ENCODE results near the gene CLPSL2.

The CLPSL2 gene

DNA sequence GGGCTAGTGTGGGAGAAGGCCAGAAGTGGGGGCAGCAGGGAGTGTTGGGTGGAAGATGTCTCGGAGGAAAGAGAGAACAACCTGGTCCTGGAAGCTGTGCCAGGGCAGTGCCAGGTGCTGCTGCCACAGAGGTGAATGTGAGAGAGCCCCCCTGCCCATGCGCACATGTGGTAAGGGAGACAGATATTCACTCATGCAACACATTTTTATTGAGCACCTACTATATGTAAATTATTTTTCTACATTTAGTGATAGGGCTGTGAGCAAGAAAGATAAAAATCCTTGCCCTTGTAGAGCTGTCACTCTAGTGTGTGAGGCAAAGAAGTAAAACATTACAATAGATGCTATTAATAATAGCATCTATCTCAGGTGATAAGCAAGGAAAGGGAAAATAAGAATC, 4.9 kb downstream of the CLPSL2 start:
- in situ Hi-C loops (cut with HindIII; ENCODE audit: low pct_unique_long_range_greater_than_20kb, low sequenced_read_pairs): no loop called here
- no peak for TF ChIP-seq JUND (IDR thresholded peaks at IDR 0.05; ENCODE audit: low read depth)
- no peak for DNase-seq (ENCODE audit: low read depth in 1 of 2, low spot score in 1 of 2)

DNA sequence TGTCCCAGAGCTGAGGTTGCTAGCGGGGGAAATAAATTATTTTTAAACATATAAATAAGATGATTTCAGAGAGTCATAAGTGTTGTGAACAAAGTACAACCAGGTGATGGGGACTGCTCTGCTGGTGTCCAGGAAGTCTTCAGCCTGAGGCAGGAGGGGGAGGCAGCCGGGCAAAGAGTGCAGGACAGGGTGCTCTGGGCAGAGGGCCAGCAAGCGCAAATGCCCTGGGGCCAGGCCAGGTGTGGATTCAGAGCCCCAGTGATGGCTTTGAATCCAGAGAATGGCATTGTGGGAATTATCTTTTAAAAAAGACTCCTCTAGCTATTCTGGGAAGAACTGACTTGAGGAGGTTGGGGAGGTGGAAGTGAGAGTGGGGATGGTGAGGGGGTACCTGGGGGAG, 6.0 kb downstream of the CLPSL2 start:
- in situ Hi-C loops (cut with HindIII; ENCODE audit: low pct_unique_long_range_greater_than_20kb, low sequenced_read_pairs): no loop called here
- peak in 1 of 2 experiments; percentile 97 for DNase-seq (ENCODE audit: low read depth in 1 of 2, low spot score in 1 of 2)
- TF ChIP-seq JUND (IDR thresholded peaks at IDR 0.05; ENCODE audit: low read depth): no peak

DNA sequence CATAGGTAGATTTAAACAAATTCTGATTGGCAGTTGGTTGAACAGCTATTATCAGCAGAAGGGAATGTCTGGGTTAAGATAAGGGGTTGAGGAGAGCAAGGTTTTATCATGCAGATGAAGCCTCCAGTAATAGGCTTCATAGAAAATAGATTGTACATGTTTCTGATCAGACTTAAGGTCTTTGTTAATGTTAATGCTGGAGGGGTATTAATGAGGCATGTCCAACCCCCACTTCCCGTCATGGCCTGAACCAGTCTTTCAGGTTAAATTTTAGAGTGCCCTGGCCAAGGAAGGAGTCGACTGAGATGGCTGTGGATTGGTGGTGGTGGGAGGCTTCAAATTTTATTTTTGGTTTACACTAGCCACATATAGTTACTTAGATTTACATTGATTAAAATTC, 7.8 kb downstream of the CLPSL2 start:
- DNase-seq (ENCODE audit: low read depth in 1 of 2, low spot score in 1 of 2): peak in 1 of 2 experiments; percentile 48
- TF ChIP-seq JUND (IDR thresholded peaks at IDR 0.05; ENCODE audit: low read depth): no peak
- in situ Hi-C loops (cut with HindIII; ENCODE audit: low pct_unique_long_range_greater_than_20kb, low sequenced_read_pairs): no loop called here

DNA sequence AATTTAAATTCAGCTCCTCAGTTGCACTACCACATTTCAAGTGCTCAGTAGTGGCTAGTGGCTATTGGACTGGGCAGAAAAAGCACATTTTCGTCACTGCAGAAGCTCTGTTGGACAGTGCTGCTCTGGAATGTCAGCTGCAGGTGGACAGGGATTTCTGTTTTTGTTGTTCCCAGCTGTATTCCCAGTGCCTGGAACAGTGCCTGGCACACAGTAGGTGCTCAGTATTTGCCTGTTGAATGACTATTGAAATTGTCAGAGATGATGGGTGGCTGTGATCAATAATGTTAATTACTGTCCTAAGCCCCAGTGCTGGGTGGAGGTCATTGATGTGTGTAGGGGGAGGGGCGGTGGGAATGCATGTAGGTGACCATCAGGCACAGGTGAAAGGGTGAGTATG, 9.9 kb downstream of the CLPSL2 start:
- in situ Hi-C loops (cut with HindIII; ENCODE audit: low pct_unique_long_range_greater_than_20kb, low sequenced_read_pairs): no loop called here
- no peak for DNase-seq (ENCODE audit: low read depth in 1 of 2, low spot score in 1 of 2)
- TF ChIP-seq JUND (IDR thresholded peaks at IDR 0.05; ENCODE audit: low read depth): no peak

DNA sequence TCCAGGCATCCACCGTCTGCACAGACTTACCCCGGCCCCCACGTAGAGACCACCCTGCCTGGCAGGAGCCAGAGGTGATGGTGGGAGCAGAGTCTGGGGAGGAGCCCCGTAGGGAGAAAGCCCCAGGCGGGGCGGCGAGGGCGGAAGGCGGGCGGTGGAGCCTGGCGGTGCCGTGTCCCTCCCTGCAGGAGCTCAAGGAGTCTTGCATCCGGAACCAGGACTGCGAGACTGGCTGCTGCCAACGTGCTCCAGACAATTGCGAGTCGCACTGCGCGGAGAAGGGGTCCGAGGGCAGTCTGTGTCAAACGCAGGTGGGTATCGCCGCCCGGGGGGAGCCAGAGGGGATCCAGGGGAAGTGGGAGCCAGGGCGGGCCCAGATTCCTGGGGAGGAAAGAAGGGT, 10.4 kb downstream of the CLPSL2 start:
- no peak for TF ChIP-seq JUND (IDR thresholded peaks at IDR 0.05; ENCODE audit: low read depth)
- DNase-seq (ENCODE audit: low read depth in 1 of 2, low spot score in 1 of 2): peak; percentile 54 to 59
- in situ Hi-C loops (cut with HindIII; ENCODE audit: low pct_unique_long_range_greater_than_20kb, low sequenced_read_pairs): no loop called here

DNA sequence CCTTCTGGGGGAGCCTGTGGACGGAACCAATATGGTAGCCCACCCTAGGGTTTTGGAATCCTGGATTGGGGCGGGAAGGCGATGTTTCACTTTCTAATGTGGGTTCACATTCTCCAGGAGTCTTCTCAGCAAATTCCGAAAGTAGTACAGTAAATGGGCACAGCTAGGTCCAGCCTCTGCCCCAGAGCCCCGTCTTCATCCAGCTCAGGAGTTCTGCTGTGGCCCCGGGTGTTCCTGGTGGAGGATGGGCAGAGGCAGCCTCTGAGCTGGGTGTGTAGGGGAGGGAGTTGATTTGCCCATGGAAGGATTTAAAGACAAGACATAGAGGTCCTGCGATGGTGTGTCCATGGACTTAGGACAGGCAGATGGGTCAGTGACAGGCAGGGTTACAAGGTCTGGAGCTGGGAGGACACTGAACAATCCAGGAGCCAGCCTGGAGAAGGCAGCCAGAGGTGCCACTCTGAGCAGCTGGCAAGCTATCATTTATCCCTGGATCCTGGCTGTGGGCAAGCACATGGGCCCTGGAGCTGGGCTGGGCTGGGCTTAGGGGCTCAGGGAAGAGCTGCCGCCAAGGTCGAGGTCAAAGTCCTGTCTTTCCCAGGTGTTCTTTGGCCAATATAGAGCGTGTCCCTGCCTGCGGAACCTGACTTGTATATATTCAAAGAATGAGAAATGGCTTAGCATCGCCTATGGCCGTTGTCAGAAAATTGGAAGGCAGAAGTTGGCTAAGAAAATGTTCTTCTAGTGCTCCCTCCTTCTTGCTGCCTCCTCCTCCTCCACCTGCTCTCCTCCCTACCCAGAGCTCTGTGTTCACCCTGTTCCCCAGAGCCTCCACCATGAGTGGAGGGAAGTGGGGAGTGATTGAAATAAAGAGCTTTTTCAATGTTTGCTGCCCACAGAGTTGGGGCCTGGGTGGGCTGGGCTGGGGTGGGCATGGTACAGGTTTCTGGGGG, 11.1 kb downstream of the CLPSL2 start:
- DNase-seq (ENCODE audit: low read depth in 1 of 2, low spot score in 1 of 2): peak; percentile 47 to 60
- in situ Hi-C loops (cut with HindIII; ENCODE audit: low pct_unique_long_range_greater_than_20kb, low sequenced_read_pairs): no loop called here
- TF ChIP-seq JUND (IDR thresholded peaks at IDR 0.05; ENCODE audit: low read depth): no peak

DNA sequence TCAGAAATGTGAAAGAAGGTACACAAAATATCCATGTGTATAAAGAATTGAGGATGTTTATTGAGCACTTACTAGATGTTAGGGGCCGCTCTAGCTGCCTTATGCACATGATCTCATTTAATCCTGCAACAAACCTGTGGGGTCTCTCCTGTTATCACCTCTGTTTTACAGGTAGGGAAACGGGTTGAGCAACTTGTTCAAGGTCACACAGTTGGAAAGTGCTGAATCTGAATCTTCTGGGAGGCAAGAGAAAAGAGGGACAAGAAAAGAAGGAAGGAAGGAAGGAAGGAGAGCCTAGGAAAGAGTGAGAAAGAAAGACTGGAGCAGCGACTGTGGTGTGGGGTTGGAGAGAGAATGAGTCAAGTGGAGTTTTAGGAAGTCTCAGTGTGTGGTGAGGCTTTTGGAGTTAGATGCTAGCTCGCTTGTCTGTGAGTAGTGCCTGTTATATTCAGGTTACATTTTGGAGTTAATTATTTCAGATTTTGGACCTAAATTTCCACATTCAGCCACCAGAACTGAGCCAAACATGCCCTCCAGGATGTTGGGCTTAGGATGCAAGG, 12.1 kb downstream of the CLPSL2 start:
- DNase-seq (ENCODE audit: low read depth in 1 of 2, low spot score in 1 of 2): no peak
- in situ Hi-C loops (cut with HindIII; ENCODE audit: low pct_unique_long_range_greater_than_20kb, low sequenced_read_pairs): no loop called here
- no peak for TF ChIP-seq JUND (IDR thresholded peaks at IDR 0.05; ENCODE audit: low read depth)

DNA sequence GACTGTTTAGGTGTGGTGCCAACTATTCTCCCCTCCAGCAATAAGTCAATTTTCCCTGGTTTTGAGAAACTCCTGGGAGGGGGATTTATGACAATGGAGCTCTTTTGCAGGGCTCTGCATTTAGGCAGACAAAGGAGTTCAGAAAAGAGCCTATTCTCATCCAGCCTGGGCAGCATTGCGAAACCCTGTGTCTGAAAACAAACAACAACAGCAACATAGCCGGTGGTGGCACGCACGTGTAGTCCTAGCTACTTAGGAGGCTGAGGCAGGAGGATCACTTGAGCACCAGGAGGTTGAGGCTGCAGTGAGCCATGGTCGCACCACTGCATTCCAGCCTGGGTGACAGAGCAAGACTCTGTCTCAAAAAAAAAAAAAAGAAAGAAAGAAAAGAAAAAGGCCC, 14.3 kb downstream of the CLPSL2 start:
- TF ChIP-seq JUND (IDR thresholded peaks at IDR 0.05; ENCODE audit: low read depth): no peak
- no peak for DNase-seq (ENCODE audit: low read depth in 1 of 2, low spot score in 1 of 2)
- in situ Hi-C loops (cut with HindIII; ENCODE audit: low pct_unique_long_range_greater_than_20kb, low sequenced_read_pairs): no loop called here

DNA sequence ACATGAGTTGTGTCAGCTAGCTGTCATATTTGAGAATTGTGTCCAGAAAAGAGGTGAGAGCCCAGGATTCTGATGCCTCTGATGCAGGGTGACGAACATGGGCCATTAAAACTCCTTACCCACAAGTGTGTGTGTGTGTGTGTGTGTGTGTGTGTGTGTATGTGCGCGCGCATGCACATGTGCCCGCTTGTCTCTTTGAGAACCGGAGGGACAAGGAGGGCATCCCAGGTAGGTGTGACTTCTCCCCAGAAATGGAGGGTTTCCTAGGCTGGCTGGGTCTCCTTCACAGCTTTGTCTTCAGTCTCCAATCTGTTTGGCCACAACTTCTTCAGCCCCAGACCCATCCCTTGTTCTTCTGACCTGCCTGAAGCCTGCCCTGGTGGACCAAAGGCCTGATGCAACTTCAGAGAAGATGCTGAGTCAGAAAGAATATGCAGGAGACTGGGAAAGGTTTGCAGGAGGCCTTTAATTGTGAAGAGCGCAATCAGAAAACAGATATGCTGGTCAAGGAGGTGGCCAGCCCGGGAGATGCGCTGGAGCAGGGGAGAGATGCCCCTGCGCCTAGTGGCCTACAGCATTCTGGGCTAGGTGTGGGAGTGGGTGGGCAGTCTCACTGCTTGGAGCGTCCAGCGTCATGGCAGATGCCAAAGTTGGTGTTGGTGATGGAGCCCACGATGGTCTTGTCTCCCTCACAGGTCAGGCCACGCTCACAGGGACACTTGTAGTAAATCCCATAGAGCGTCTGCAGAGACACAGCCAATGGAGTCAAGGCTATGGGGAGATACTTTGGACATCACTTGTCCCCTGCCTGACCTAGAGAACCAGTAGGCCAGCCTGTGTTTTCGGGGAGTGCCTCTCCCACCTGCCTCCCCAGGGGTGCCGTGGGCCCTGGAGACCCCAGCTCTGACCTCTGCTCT, 18.4 kb downstream of the CLPSL2 start:
- in situ Hi-C loops (cut with HindIII; ENCODE audit: low pct_unique_long_range_greater_than_20kb, low sequenced_read_pairs): no loop called here
- no peak for DNase-seq (ENCODE audit: low read depth in 1 of 2, low spot score in 1 of 2)

DNA sequence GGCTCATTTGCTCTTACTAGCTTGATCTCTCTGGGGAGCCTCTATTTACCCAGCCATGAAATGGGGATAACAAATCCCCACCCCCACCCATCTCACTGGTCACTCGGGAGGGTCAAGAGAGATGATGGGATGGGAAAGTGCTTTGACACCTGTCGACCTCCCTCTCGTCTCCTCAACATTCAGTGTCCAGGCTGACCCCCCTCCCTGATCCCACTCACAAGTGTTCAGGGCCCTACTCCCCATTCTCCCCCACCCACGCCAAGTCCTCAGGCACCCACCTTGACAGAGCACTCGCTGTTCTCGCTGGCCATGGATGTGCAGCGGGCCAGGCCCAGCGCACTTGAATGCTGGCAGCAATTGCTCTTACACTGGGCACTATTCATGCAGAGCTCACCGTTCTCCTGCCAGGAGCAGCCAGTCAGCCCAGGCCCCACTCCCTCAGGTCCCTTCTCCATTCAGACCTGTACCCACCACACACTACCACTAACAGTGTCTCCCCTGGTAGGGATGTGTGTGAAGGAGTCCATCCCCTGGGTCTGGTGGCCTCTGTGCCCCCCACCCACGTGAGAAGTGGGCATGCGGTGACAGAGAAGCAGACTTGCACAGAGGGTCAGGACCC, 19.2 kb downstream of the CLPSL2 start:
- no peak for DNase-seq (ENCODE audit: low read depth in 1 of 2, low spot score in 1 of 2)
- in situ Hi-C loops (cut with HindIII; ENCODE audit: low pct_unique_long_range_greater_than_20kb, low sequenced_read_pairs): no loop called here
- no peak for TF ChIP-seq JUND (IDR thresholded peaks at IDR 0.05; ENCODE audit: low read depth)

More for the DNA sequence above, 18.4 kb downstream of the CLPSL2 start:
- TF ChIP-seq JUND (IDR thresholded peaks at IDR 0.05; ENCODE audit: low read depth): no peak

DNA sequence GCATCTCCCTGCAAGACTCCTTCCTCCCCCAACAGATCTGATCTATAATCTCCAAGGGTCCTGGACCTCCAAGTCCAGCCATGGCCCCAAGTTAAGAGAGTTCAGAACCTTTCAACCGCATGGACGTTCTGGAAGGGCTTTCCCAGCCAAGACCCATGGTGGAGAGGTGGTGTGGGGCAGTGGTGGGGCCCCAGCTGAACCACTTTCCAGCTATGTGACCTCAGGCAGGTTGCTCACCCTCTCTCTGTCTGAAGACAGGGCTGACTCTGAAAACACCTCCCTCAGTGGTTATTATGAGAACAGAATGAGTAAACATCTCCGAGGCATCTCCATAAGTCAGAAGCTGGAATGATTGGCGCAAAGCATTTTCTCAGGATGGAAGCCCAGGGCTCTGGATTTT, 19.8 kb downstream of the CLPSL2 start:
- no peak for TF ChIP-seq JUND (IDR thresholded peaks at IDR 0.05; ENCODE audit: low read depth)
- peak in 1 of 2 experiments; percentile 67 for DNase-seq (ENCODE audit: low read depth in 1 of 2, low spot score in 1 of 2)
- in situ Hi-C loops (cut with HindIII; ENCODE audit: low pct_unique_long_range_greater_than_20kb, low sequenced_read_pairs): no loop called here

DNA sequence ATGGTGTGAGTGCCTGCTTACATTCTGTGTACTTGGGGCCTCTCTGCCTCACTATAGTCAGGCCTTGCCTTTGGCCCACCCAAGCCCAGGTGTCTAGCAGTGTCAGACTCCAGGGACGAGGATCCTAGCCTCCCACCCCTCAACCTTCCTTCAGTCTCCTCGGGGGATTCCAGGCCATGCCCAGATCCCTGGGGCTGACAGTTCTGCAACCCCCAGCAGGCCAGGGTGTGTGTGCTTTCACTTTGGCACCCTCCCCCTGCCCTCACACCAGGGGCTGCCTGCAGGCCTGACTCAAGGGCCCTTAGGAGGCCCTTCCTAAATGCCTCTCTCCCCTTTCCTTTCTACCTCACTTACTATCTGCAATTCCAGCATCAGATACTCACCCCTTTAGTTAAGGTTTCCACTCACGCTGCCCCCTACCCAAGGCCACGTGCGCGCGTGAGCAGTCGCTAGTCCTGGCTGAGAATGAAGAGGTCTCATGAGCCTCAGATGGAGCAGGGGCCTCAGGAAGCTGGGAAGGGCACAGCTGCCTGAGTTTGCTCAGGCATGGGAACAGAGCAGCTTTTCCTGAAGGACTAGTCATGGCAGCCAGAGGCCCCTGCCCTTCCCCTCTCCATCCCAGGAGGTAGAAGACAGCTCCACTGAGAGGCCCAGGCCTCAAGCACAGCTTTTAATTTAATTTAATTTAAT, 21.6 kb downstream of the CLPSL2 start:
- TF ChIP-seq JUND (IDR thresholded peaks at IDR 0.05; ENCODE audit: low read depth): no peak
- DNase-seq (ENCODE audit: low read depth in 1 of 2, low spot score in 1 of 2): no peak
- in situ Hi-C loops (cut with HindIII; ENCODE audit: low pct_unique_long_range_greater_than_20kb, low sequenced_read_pairs): no loop called here

All from T47D (cell line).